ENCODE results near the gene HAO1.

The HAO1 gene

GRCh38 chr20:7926323-7926722 lies 13.9 kb downstream of the HAO1 start:
- DNase-seq, result no peak

GRCh38 chr20:7924692-7925091 lies 15.6 kb downstream of the HAO1 start:
- DNase-seq, result no peak

GRCh38 chr20:7916648-7917047 lies 23.6 kb downstream of the HAO1 start:
- DNase-seq, result no peak

- no peak for DNase-seq
Observed at GRCh38 chr20:7912551-7912950, 27.7 kb downstream of the HAO1 start.

GRCh38 chr20:7911586-7912330 lies 28.5 kb downstream of the HAO1 start:
- no peak for DNase-seq

GRCh38 chr20:7908905-7909304 lies 31.4 kb downstream of the HAO1 start:
- no peak for DNase-seq

GRCh38 chr20:7903429-7903828 lies 36.8 kb downstream of the HAO1 start:
- DNase-seq, result no peak

GRCh38 chr20:7902879-7903278 lies 37.4 kb downstream of the HAO1 start:
- DNase-seq, result no peak

GRCh38 chr20:7897781-7898364 lies 42.4 kb downstream of the HAO1 start:
- no peak for DNase-seq

GRCh38 chr20:7893014-7893730 lies 47.1 kb downstream of the HAO1 start:
- no peak for DNase-seq

- DNase-seq, result no peak
Observed at GRCh38 chr20:7891705-7892104, 48.6 kb downstream of the HAO1 start.

GRCh38 chr20:7889736-7890135 lies 50.5 kb downstream of the HAO1 start:
- DNase-seq, result no peak

- no peak for DNase-seq
Observed at GRCh38 chr20:7883741-7884140, 56.5 kb downstream of the HAO1 start.

- no peak for DNase-seq
Observed at GRCh38 chr20:7883309-7883708, 56.9 kb downstream of the HAO1 start.

GRCh38 chr20:7882076-7882475 lies 58.2 kb downstream of the HAO1 start:
- DNase-seq, result no peak

GRCh38 chr20:7881551-7881950 lies 58.7 kb downstream of the HAO1 start:
- DNase-seq, result no peak

GRCh38 chr20:7879883-7880282 lies 60.4 kb downstream of the HAO1 start:
- DNase-seq, result no peak

- DNase-seq, result no peak
Observed at GRCh38 chr20:7868108-7868507, 72.2 kb downstream of the HAO1 start.

GRCh38 chr20:7866285-7866684 lies 74.0 kb downstream of the HAO1 start:
- no peak for DNase-seq

GRCh38 chr20:7859356-7859802 lies 80.9 kb downstream of the HAO1 start:
- DNase-seq, result no peak

- DNase-seq, result no peak
Observed at GRCh38 chr20:7858734-7859250, 81.5 kb downstream of the HAO1 start.

GRCh38 chr20:7856756-7857155 lies 83.5 kb downstream of the HAO1 start:
- no peak for DNase-seq

GRCh38 chr20:7855545-7855944 lies 84.7 kb downstream of the HAO1 start:
- no peak for DNase-seq

GRCh38 chr20:7853493-7853892 lies 86.8 kb downstream of the HAO1 start:
- no peak for DNase-seq
